Fibroblast of lung (primary cell): ENCODE data around the gene CHST11. TPM values are rescaled to one million over a fixed set of nuclear protein-coding genes. Genes with fewer than 3 reads are reported as not detected.

Experiments
- DNase-seq, 2 donors: peaks; one replicate each; pipeline versions ENCODE4 v3.0.0 to v3.0.0-alpha.2; 2010; ENCODE audit warnings: low read depth in 2 of 2
- H2AFZ ChIP-seq: 2 replicates; pipeline ENCODE4 v1.5.1; 2012; ENCODE audit warnings: low read length, control low read depth, inconsistent platforms
- H3K27ac ChIP-seq: 2 replicates; pipeline ENCODE4 v1.5.1; 2011; ENCODE audit warnings: low read length, control low read depth; ENCODE audit not compliant: insufficient read depth
- H3K27me3 ChIP-seq: 2 replicates; pipeline ENCODE4 v1.5.1; 2011; ENCODE audit warnings: mild to moderate bottlenecking, low read length; ENCODE audit not compliant: control insufficient read depth, insufficient read depth
- H3K36me3 ChIP-seq: 2 replicates; pipeline ENCODE4 v1.5.1; 2011; ENCODE audit warnings: low read length; ENCODE audit not compliant: control insufficient read depth, insufficient read depth
- H3K4me1 ChIP-seq: 2 replicates; pipeline ENCODE4 v1.5.1; 2011; ENCODE audit warnings: low read length; ENCODE audit not compliant: control insufficient read depth, insufficient read depth; ENCODE audit errors: extremely low read depth
- H3K4me2 ChIP-seq: 2 replicates; pipeline ENCODE4 v1.5.1; 2011; ENCODE audit warnings: low read length, control low read depth; ENCODE audit not compliant: insufficient read depth; ENCODE audit errors: extremely low read depth
- H3K4me3 ChIP-seq, 4 experiments: fragments of 200-600 bp in 1 of 4; sonication (generic) in 1 of 4; replicated peaks in 1 of 4; 2 replicates each; pipeline ENCODE4 v1.5.1; 2011 to 2016; ENCODE audit warnings: low read length in 4 of 4, low read depth in 3 of 4, mild to moderate bottlenecking in 3 of 4, control low read depth in 2 of 4, inconsistent platforms in 1 of 4, mixed read lengths in 1 of 4; ENCODE audit not compliant: insufficient read depth in 1 of 4; ENCODE audit errors: control extremely low read depth in 1 of 4
- H3K79me2 ChIP-seq: 2 replicates; pipeline ENCODE4 v1.5.1; 2012; ENCODE audit warnings: mild to moderate bottlenecking, low read length, inconsistent platforms; ENCODE audit not compliant: control insufficient read depth, insufficient read depth
- H3K9ac ChIP-seq: 2 replicates; pipeline ENCODE4 v1.5.1; 2011; ENCODE audit warnings: mild to moderate bottlenecking, low read length, control low read depth; ENCODE audit not compliant: insufficient read depth
- H3K9me3 ChIP-seq: 2 replicates; pipeline ENCODE4 v1.5.1; 2012; ENCODE audit warnings: low read depth, low read length; ENCODE audit not compliant: control insufficient read depth, insufficient read depth
- H4K20me1 ChIP-seq: 2 replicates; pipeline ENCODE4 v1.5.1; 2011; ENCODE audit warnings: low read length; ENCODE audit not compliant: control insufficient read depth, insufficient read depth; ENCODE audit errors: extremely low read depth
- CTCF ChIP-seq, 2 donors: IDR thresholded peaks in 1 of 2; conservative IDR thresholded peaks in 1 of 2; 1 replicate in 1 of 2; 2 replicates in 1 of 2; pipeline ENCODE4 v1.5.1; 2011 to 2012; ENCODE audit warnings: low read length in 2 of 2, control low read depth in 1 of 2, inconsistent platforms in 1 of 2, low read depth in 1 of 2, mild to moderate bottlenecking in 1 of 2
- EZH2 ChIP-seq: IDR thresholded peaks from 2 replicates; pipeline ENCODE4 v1.5.1; 2012; ENCODE audit warnings: low read length, control low read depth, mild to moderate bottlenecking; ENCODE audit errors: missing control alignments
- polyA plus RNA-seq, 2 donors: library from polyadenylated mRNA; depleted of rRNA in 1 of 2; stranded (reverse) in 1 of 2; unstranded in 1 of 2; fragments of >200 nt; gene quantifications; 2 replicates each; pipeline ENCODE4 v1.2.1, GENCODE V29; 2011 to 2012; ENCODE audit warnings: missing spikeins in 1 of 2
- total RNA-seq: library from RNA; depleted of rRNA; stranded (reverse); fragments of >200 nt; gene quantifications from 2 replicates; pipeline ENCODE4 v1.2.1, GENCODE V29; 2014

Gene CHST11
- total and polyA plus RNA-seq, 2 donors (not counting 1 experiment from before 2014, with no cell fraction given) = 3.5 to 9.1 TPM

GRCh38 chr12:104659058-104659457, 202.3 kb downstream of the CHST11 start:
- no peak for DNase-seq
- TF ChIP-seq EZH2 (no peak), CTCF (conservative IDR thresholded peaks at IDR 0.05 in 1 of 2, IDR thresholded peaks at IDR 0.05 in 1 of 2; ENCODE audit: low read depth in 1 of 2, low read length in 2 of 2) (no peak)
- Histone ChIP-seq H3K4me1 (no peaks in the 10 kb centered on the region), H3K27me3 (no peaks in the 10 kb centered on the region), H3K79me2 (no peaks in the 10 kb centered on the region), H3K9ac (no peak overlapping the region), H3K36me3 (no peaks in the 10 kb centered on the region), H3K27ac (no peak overlapping the region), H2AFZ (no peak overlapping the region), H4K20me1 (no peaks in the 10 kb centered on the region), H3K4me2 (no peak overlapping the region), H3K9me3 (no peaks in the 10 kb centered on the region), H3K4me3 (no peak overlapping the region)

GRCh38 chr12:104662203-104662602, 205.5 kb downstream of the CHST11 start:
- no peak for TF ChIP-seq CTCF (conservative IDR thresholded peaks at IDR 0.05 in 1 of 2, IDR thresholded peaks at IDR 0.05 in 1 of 2; ENCODE audit: low read depth in 1 of 2, low read length in 2 of 2)
- no peak for TF ChIP-seq EZH2
- no peaks in the 10 kb centered on the region for H3K36me3 ChIP-seq

GRCh38 chr12:104662908-104663307, 206.2 kb downstream of the CHST11 start:
- TF ChIP-seq CTCF (conservative IDR thresholded peaks at IDR 0.05 in 1 of 2, IDR thresholded peaks at IDR 0.05 in 1 of 2; ENCODE audit: low read depth in 1 of 2, low read length in 2 of 2) (no peak), EZH2 (no peak)
- Histone ChIP-seq H3K27me3 (no peaks in the 10 kb centered on the region), H3K9me3 (no peaks in the 10 kb centered on the region), H3K9ac (no peak overlapping the region), H3K79me2 (no peaks in the 10 kb centered on the region), H2AFZ (no peak overlapping the region), H4K20me1 (no peaks in the 10 kb centered on the region), H3K36me3 (no peaks in the 10 kb centered on the region), H3K4me2 (no peak overlapping the region), H3K4me3 (no peak overlapping the region), H3K4me1 (no peaks in the 10 kb centered on the region), H3K27ac (no peak overlapping the region)
- DNase-seq = no peak

More at GRCh38 chr12:104662203-104662602, 205.5 kb downstream of the CHST11 start:
- H4K20me1 ChIP-seq = no peaks in the 10 kb centered on the region
- no peaks in the 10 kb centered on the region for H3K27me3 ChIP-seq
- no peaks in the 10 kb centered on the region for H3K79me2 ChIP-seq
- no peaks in the 10 kb centered on the region for H3K9me3 ChIP-seq
- H3K4me1 ChIP-seq = no peaks in the 10 kb centered on the region
- no peak overlapping the region for H3K4me3 ChIP-seq
- H2AFZ ChIP-seq = no peak overlapping the region
- H3K27ac ChIP-seq = no peak overlapping the region
- H3K4me2 ChIP-seq = no peak overlapping the region
- H3K9ac ChIP-seq = no peak overlapping the region
- DNase-seq = peak; percentile 15 to 52
